ENCODE measurements around the gene CDX2.

GRCh38 chr13:27963491-27963890 is 5.6 kb downstream of the CDX2 start:
- no peak for TF ChIP-seq CTCF (IDR thresholded peaks at IDR 0.05; ENCODE audit: poor library complexity, severe bottlenecking)
- TF ChIP-seq EZH2 (IDR thresholded peaks at IDR 0.05; ENCODE audit: borderline replicate concordance, insufficient read depth, low read length, poor library complexity, severe bottlenecking), result no peak

All from neural cell (in vitro differentiated cells).